HUES6 (cell line): ENCODE results near the gene CRYBA1.
"Not testable (repeated sequence)": the region's sequence is repeated elsewhere in the genome, so short reads cannot be mapped to it uniquely, and the experiment has no call there.

Experiments used
- H3K27ac ChIP-seq: 2 replicates; pipeline ENCODE4 v1.7.0; 2013; ENCODE audit warnings: low read depth, mild to moderate bottlenecking, low read length, inconsistent platforms
- H3K27me3 ChIP-seq: 2 replicates; pipeline ENCODE4 v1.6.1; 2013; ENCODE audit warnings: low read length; ENCODE audit not compliant: control insufficient read depth, insufficient read depth
- H3K36me3 ChIP-seq: 2 replicates; pipeline ENCODE4 v1.6.1; 2013; ENCODE audit warnings: low read length; ENCODE audit not compliant: control insufficient read depth, insufficient read depth
- H3K4me1 ChIP-seq: 2 replicates; pipeline ENCODE4 v1.6.1; 2013; ENCODE audit warnings: low read length; ENCODE audit not compliant: control insufficient read depth, insufficient read depth
- H3K4me3 ChIP-seq: 2 replicates; pipeline ENCODE4 v1.5.1; 2013; ENCODE audit warnings: low read depth, low read length
- H3K9ac ChIP-seq: one replicate; pipeline ENCODE4 v1.6.1; 2013; ENCODE audit warnings: mild to moderate bottlenecking, low read length
- H3K9me3 ChIP-seq: 2 replicates; pipeline ENCODE4 v1.6.1; 2013; ENCODE audit warnings: low read depth, low read length; ENCODE audit not compliant: control insufficient read depth, insufficient read depth

Gene CRYBA1

GRCh38 chr17:29215174-29215573, 31.5 kb upstream of the CRYBA1 start:
- no peaks in the 10 kb centered on the region for H3K27me3 ChIP-seq
- no peak overlapping the region for H3K9ac ChIP-seq
- H3K4me3 ChIP-seq, result no peak overlapping the region
- no peaks in the 10 kb centered on the region for H3K36me3 ChIP-seq
- no peaks in the 10 kb centered on the region; the same call in 1 of the 2 replicates for H3K4me1 ChIP-seq
- no peaks in the 10 kb centered on the region for H3K9me3 ChIP-seq
- no peak overlapping the region for H3K27ac ChIP-seq

GRCh38 chr17:29215717-29216116, 30.9 kb upstream of the CRYBA1 start:
- no peak overlapping the region for H3K9ac ChIP-seq
- H3K36me3 ChIP-seq, result no peaks in the 10 kb centered on the region
- no peaks in the 10 kb centered on the region for H3K9me3 ChIP-seq

GRCh38 chr17:29216181-29216580, 30.5 kb upstream of the CRYBA1 start:
- H3K9me3 ChIP-seq, result no peaks in the 10 kb centered on the region
- no peak overlapping the region for H3K9ac ChIP-seq
- H3K27me3 ChIP-seq, result no peaks in the 10 kb centered on the region
- no peak overlapping the region for H3K27ac ChIP-seq
- no peak overlapping the region for H3K4me3 ChIP-seq
- no peaks in the 10 kb centered on the region; the same call in 1 of the 2 replicates for H3K4me1 ChIP-seq
- no peaks in the 10 kb centered on the region for H3K36me3 ChIP-seq

More at GRCh38 chr17:29215717-29216116, 30.9 kb upstream of the CRYBA1 start:
- Histone ChIP-seq H3K27ac (no peak overlapping the region), H3K4me1 (no peaks in the 10 kb centered on the region; the same call in 1 of the 2 replicates), H3K27me3 (no peaks in the 10 kb centered on the region), H3K4me3 (no peak overlapping the region)

- no peak overlapping the region for H3K4me3 ChIP-seq
- no peaks in the 10 kb centered on the region for H3K36me3 ChIP-seq
- H3K27ac ChIP-seq, result no peak overlapping the region
- H3K27me3 ChIP-seq, result no peaks in the 10 kb centered on the region
- H3K9me3 ChIP-seq, result no peaks in the 10 kb centered on the region
- H3K4me1 ChIP-seq, result no peaks in the 10 kb centered on the region; the same call in 1 of the 2 replicates
- H3K9ac ChIP-seq, result no peak overlapping the region
These were observed 29.8 kb upstream of the CRYBA1 start for GRCh38 chr17:29216856-29217255.

- Histone ChIP-seq H3K4me1 (no peaks in the 10 kb centered on the region; the same call in 1 of the 2 replicates), H3K27me3 (no peaks in the 10 kb centered on the region), H3K36me3 (no peaks in the 10 kb centered on the region), H3K9me3 (no peaks in the 10 kb centered on the region), H3K27ac (no peak overlapping the region), H3K4me3 (no peak overlapping the region), H3K9ac (no peak overlapping the region)
These were observed 27.1 kb upstream of the CRYBA1 start for GRCh38 chr17:29219378-29220047.

GRCh38 chr17:29221338-29221737, 25.3 kb upstream of the CRYBA1 start:
- H3K9me3 ChIP-seq, H3K4me1 ChIP-seq, H3K36me3 ChIP-seq, H3K27ac ChIP-seq, H3K9ac ChIP-seq, H3K27me3 ChIP-seq, H3K4me3 ChIP-seq: not testable (repeated sequence)

GRCh38 chr17:29225396-29225795, 21.3 kb upstream of the CRYBA1 start:
- Histone ChIP-seq H3K4me3 (no peak overlapping the region), H3K4me1 (no peaks in the 10 kb centered on the region), H3K27me3 (no peaks in the 10 kb centered on the region), H3K9ac (no peak overlapping the region), H3K9me3 (no peaks in the 10 kb centered on the region), H3K27ac (no peak overlapping the region), H3K36me3 (no peaks in the 10 kb centered on the region)

GRCh38 chr17:29233301-29233700, 13.4 kb upstream of the CRYBA1 start:
- Histone ChIP-seq H3K9ac (no peak overlapping the region), H3K27me3 (no peaks in the 10 kb centered on the region), H3K4me3 (no peak overlapping the region), H3K4me1 (no peaks in the 10 kb centered on the region), H3K9me3 (no peaks in the 10 kb centered on the region), H3K27ac (no peak overlapping the region), H3K36me3 (no peaks in the 10 kb centered on the region)

GRCh38 chr17:29234972-29235371, 11.7 kb upstream of the CRYBA1 start:
- not testable (repeated sequence) for H3K4me1 ChIP-seq, H3K9ac ChIP-seq, H3K4me3 ChIP-seq, H3K27me3 ChIP-seq, H3K36me3 ChIP-seq, H3K9me3 ChIP-seq, H3K27ac ChIP-seq

- H3K27ac ChIP-seq, result no peak overlapping the region
- H3K4me3 ChIP-seq, result no peak overlapping the region
- H3K9ac ChIP-seq, result no peak overlapping the region
- H3K9me3 ChIP-seq, result no peaks in the 10 kb centered on the region
- H3K4me1 ChIP-seq, result peaks cover 8% of the 10 kb centered on the region
- H3K36me3 ChIP-seq, result no peaks in the 10 kb centered on the region
- H3K27me3 ChIP-seq, result no peaks in the 10 kb centered on the region
These were observed 10.8 kb upstream of the CRYBA1 start for GRCh38 chr17:29235904-29236303.

GRCh38 chr17:29237476-29238132, 9.1 kb upstream of the CRYBA1 start:
- H3K27ac ChIP-seq, result no peak overlapping the region

More at GRCh38 chr17:29237476-29238132, 9.1 kb upstream of the CRYBA1 start:
- Histone ChIP-seq H3K36me3 (no peaks in the 10 kb centered on the region), H3K4me1 (peaks cover 17% of the 10 kb centered on the region), H3K4me3 (no peak overlapping the region), H3K9me3 (no peaks in the 10 kb centered on the region), H3K9ac (no peak overlapping the region), H3K27me3 (no peaks in the 10 kb centered on the region)
